Mesendoderm (in vitro differentiated cells): ENCODE measurements around the gene SMPDL3A.

Experiments
- DNase-seq: peaks from one replicate; pipeline ENCODE4 v3.0.0; 2013
- H2AK5ac ChIP-seq: 2 replicates; pipeline ENCODE4 v1.6.1; 2013; ENCODE audit warnings: low read length, inconsistent platforms
- H2BK120ac ChIP-seq: 2 replicates; pipeline ENCODE4 v1.6.1; 2013; ENCODE audit warnings: low read depth, mild to moderate bottlenecking, low read length, moderate library complexity, mixed read lengths
- H2BK15ac ChIP-seq: replicated peaks from 2 replicates; pipeline ENCODE4 v1.6.1; 2013; ENCODE audit warnings: low read depth, mild to moderate bottlenecking, moderate library complexity
- H2BK5ac ChIP-seq: 2 replicates; pipeline ENCODE4 v1.6.1; 2013; ENCODE audit warnings: low read length, inconsistent platforms
- H3K18ac ChIP-seq: 2 replicates; pipeline ENCODE4 v1.6.1; 2013; ENCODE audit warnings: mild to moderate bottlenecking, low read length, mixed read lengths
- H3K23ac ChIP-seq: one replicate; pipeline ENCODE4 v1.6.1; 2013; ENCODE audit warnings: low read length
- H3K27ac ChIP-seq: 2 replicates; pipeline ENCODE4 v1.5.1; 2013; ENCODE audit warnings: low read depth, mild to moderate bottlenecking, inconsistent platforms, low read length, moderate library complexity
- H3K27me3 ChIP-seq: 2 replicates; pipeline ENCODE4 v1.6.1; 2013; ENCODE audit warnings: low read length, control low read depth, mild to moderate bottlenecking, inconsistent platforms; ENCODE audit not compliant: insufficient read depth, poor library complexity
- H3K36me3 ChIP-seq: 2 replicates; pipeline ENCODE4 v1.6.1; 2013; ENCODE audit warnings: low read length, inconsistent platforms; ENCODE audit not compliant: control insufficient read depth, insufficient read depth
- H3K4ac ChIP-seq: one replicate; pipeline ENCODE4 v1.6.1; 2013; ENCODE audit warnings: low read depth, mild to moderate bottlenecking, low read length, moderate library complexity
- H3K4me1 ChIP-seq: 2 replicates; pipeline ENCODE4 v1.6.1; 2013; ENCODE audit warnings: low read depth, low read length, inconsistent platforms; ENCODE audit not compliant: control insufficient read depth
- H3K4me2 ChIP-seq: 2 replicates; pipeline ENCODE4 v1.6.1; 2013; ENCODE audit warnings: low read length
- H3K4me3 ChIP-seq: 2 replicates; pipeline ENCODE4 v1.5.1; 2013; ENCODE audit warnings: mild to moderate bottlenecking, low read length
- H3K56ac ChIP-seq: one replicate; pipeline ENCODE4 v1.6.1; 2013; ENCODE audit warnings: low read length
- H3K79me1 ChIP-seq: 2 replicates; pipeline ENCODE4 v1.6.1; 2013; ENCODE audit warnings: low read length, inconsistent platforms
- H3K79me2 ChIP-seq: 2 replicates; pipeline ENCODE4 v1.6.1; 2013; ENCODE audit warnings: mild to moderate bottlenecking, low read length; ENCODE audit not compliant: control insufficient read depth, insufficient read depth
- H3K9ac ChIP-seq: 2 replicates; pipeline ENCODE4 v1.6.1; 2013; ENCODE audit warnings: low read length, inconsistent platforms
- H4K5ac ChIP-seq: one replicate; pipeline ENCODE4 v1.6.1; 2013; ENCODE audit warnings: low read length
- H4K8ac ChIP-seq: one replicate; pipeline ENCODE4 v1.6.1; 2013; ENCODE audit warnings: low read depth, mild to moderate bottlenecking, control low read depth, low read length, moderate library complexity
- WGBS: extraction: QIAGEN DNeasy Blood & Tissue Kit; methylation state at CpG from one replicate; pipeline ENCODE4 v1.1.7; 2013; ENCODE audit warnings: low lambda C conversion rate, missing lambda C conversion rate; ENCODE audit not compliant: insufficient coverage; ENCODE audit errors: extremely low coverage; 5-methylcytosine and 5-hydroxymethylcytosine counted together

The SMPDL3A gene

GRCh38 chr6:122791310-122791679 is 2.2 kb downstream of the SMPDL3A start:
- Histone ChIP-seq H2BK120ac (no peak overlapping the region), H2AK5ac (no peak overlapping the region), H3K36me3 (no peaks in the 10 kb centered on the region), H3K56ac (no peak overlapping the region), H3K18ac (no peak overlapping the region), H3K4me3 (no peak overlapping the region), H3K79me2 (no peaks in the 10 kb centered on the region), H3K27me3 (no peaks in the 10 kb centered on the region), H4K5ac (no peak overlapping the region), H2BK5ac (no peak overlapping the region), H3K4ac (no peak overlapping the region), H3K23ac (no peak overlapping the region), H3K27ac (no peak overlapping the region), H3K4me1 (peaks cover 2% of the 10 kb centered on the region), H3K79me1 (no peaks in the 10 kb centered on the region), H3K4me2 (no peak overlapping the region), H2BK15ac (no peak overlapping the region), H3K9ac (no peak overlapping the region), H4K8ac (no peak overlapping the region)
- DNase-seq: no peak
- no CpG with 5 or more reads among the region's 2 CpGs for WGBS

GRCh38 chr6:122792766-122793165 is 3.7 kb downstream of the SMPDL3A start:
- Histone ChIP-seq H3K56ac (no peak overlapping the region), H4K8ac (no peak overlapping the region), H2BK5ac (no peak overlapping the region), H3K4me2 (no peak overlapping the region), H3K79me2 (no peaks in the 10 kb centered on the region), H2BK15ac (no peak overlapping the region), H3K27ac (no peak overlapping the region), H3K23ac (no peak overlapping the region), H3K36me3 (no peaks in the 10 kb centered on the region), H2BK120ac (no peak overlapping the region), H3K79me1 (no peaks in the 10 kb centered on the region), H2AK5ac (no peak overlapping the region), H4K5ac (no peak overlapping the region), H3K4ac (no peak overlapping the region), H3K9ac (no peak overlapping the region), H3K27me3 (no peaks in the 10 kb centered on the region), H3K4me3 (no peak overlapping the region), H3K18ac (no peak overlapping the region), H3K4me1 (peaks cover 2% of the 10 kb centered on the region)
- DNase-seq: no peak
- WGBS: no CpG with 5 or more reads among the region's 2 CpGs

- Histone ChIP-seq H3K4me1 (no peaks in the 10 kb centered on the region), H2AK5ac (no peak overlapping the region), H3K27ac (no peak overlapping the region), H2BK5ac (no peak overlapping the region), H3K4me3 (no peak overlapping the region), H3K56ac (no peak overlapping the region), H2BK15ac (no peak overlapping the region), H3K18ac (no peak overlapping the region), H4K8ac (no peak overlapping the region), H3K4me2 (no peak overlapping the region), H3K9ac (no peak overlapping the region), H3K79me2 (no peaks in the 10 kb centered on the region), H2BK120ac (no peak overlapping the region), H4K5ac (no peak overlapping the region), H3K23ac (no peak overlapping the region), H3K79me1 (no peaks in the 10 kb centered on the region), H3K36me3 (no peaks in the 10 kb centered on the region), H3K27me3 (no peaks in the 10 kb centered on the region), H3K4ac (no peak overlapping the region)
- DNase-seq: no peak
- no CpG with 5 or more reads among the region's 3 CpGs for WGBS
These were observed 8.5 kb downstream of the SMPDL3A start for GRCh38 chr6:122797537-122797936.

- Histone ChIP-seq H2BK15ac (no peak overlapping the region), H3K56ac (no peak overlapping the region), H3K4me3 (no peak overlapping the region), H3K9ac (no peak overlapping the region), H4K5ac (no peak overlapping the region), H3K27me3 (no peaks in the 10 kb centered on the region), H3K4ac (no peak overlapping the region), H3K23ac (no peak overlapping the region), H3K27ac (no peak overlapping the region), H2AK5ac (no peak overlapping the region), H3K79me1 (no peaks in the 10 kb centered on the region), H4K8ac (no peak overlapping the region), H2BK5ac (no peak overlapping the region), H2BK120ac (no peak overlapping the region), H3K79me2 (no peaks in the 10 kb centered on the region), H3K18ac (no peak overlapping the region), H3K36me3 (no peaks in the 10 kb centered on the region), H3K4me1 (no peaks in the 10 kb centered on the region), H3K4me2 (no peak overlapping the region)
- no peak for DNase-seq
- no CpG with 5 or more reads among the region's 6 CpGs for WGBS
These were observed 9.1 kb downstream of the SMPDL3A start for GRCh38 chr6:122798099-122798641.

GRCh38 chr6:122799140-122799745 is 10.2 kb downstream of the SMPDL3A start:
- Histone ChIP-seq H2AK5ac (no peak overlapping the region), H3K4me3 (no peak overlapping the region), H3K79me1 (no peaks in the 10 kb centered on the region), H3K4me1 (no peaks in the 10 kb centered on the region), H2BK5ac (no peak overlapping the region), H3K9ac (no peak overlapping the region), H3K23ac (no peak overlapping the region), H3K27ac (no peak overlapping the region), H3K4ac (no peak overlapping the region), H3K4me2 (no peak overlapping the region), H2BK120ac (no peak overlapping the region), H3K79me2 (no peaks in the 10 kb centered on the region), H3K18ac (no peak overlapping the region), H3K36me3 (no peaks in the 10 kb centered on the region), H4K5ac (no peak overlapping the region), H3K56ac (no peak overlapping the region), H4K8ac (no peak overlapping the region), H3K27me3 (no peaks in the 10 kb centered on the region), H2BK15ac (no peak overlapping the region)
- no CpG with 5 or more reads among the region's 4 CpGs for WGBS
- no peak for DNase-seq
